H1 (cell line): ENCODE results near the gene UMODL1. TPM values are rescaled to one million over a fixed set of nuclear protein-coding genes. Genes with fewer than 3 reads are reported as not detected.

ENCODE experiments used
- CTCF ChIA-PET: fragments of 300-600 bp; sonication (Branson Sonifier 250); formaldehyde crosslinking; loops from one replicate; lab custom pipeline; 2021; ENCODE audit not compliant: partially characterized antibody; lab: Charles Lee
- POLR2A ChIA-PET: fragments of 300-600 bp; sonication (Branson Sonifier 250); formaldehyde crosslinking; loops from one replicate; lab custom pipeline; 2021; ENCODE audit warnings: inconsistent platforms; ENCODE audit not compliant: partially characterized antibody; lab: Charles Lee
- DNase-seq, 2 experiments: peaks; one replicate each; pipeline versions ENCODE4 v3.0.0 to v3.0.0-alpha.2; 2010 to 2022; ENCODE audit warnings: low spot score in 2 of 2, low read depth in 1 of 2, mixed read lengths in 1 of 2
- FAIRE-seq: peaks from 2 replicates; lab custom pipeline; 2011; peaks lifted over from hg19 to GRCh38; lab: Jason Lieb, UNC
- H2AFZ ChIP-seq: 2 replicates; pipeline ENCODE4 v1.8.1; 2012; ENCODE audit warnings: low read length, inconsistent platforms
- H2AK5ac ChIP-seq: 2 replicates; pipeline ENCODE4 v1.6.1; 2013; ENCODE audit warnings: low read depth, low read length
- H2BK120ac ChIP-seq: replicated peaks from 2 replicates; pipeline ENCODE3; 2013; ENCODE audit warnings: low read depth, low read length, inconsistent platforms
- H2BK12ac ChIP-seq: 2 replicates; pipeline ENCODE4 v1.6.1; 2013; ENCODE audit warnings: low read depth, low read length
- H2BK15ac ChIP-seq: 2 replicates; pipeline ENCODE4 v1.6.1; 2013; ENCODE audit warnings: low read length
- H2BK20ac ChIP-seq: 2 replicates; pipeline ENCODE4 v1.6.1; 2013; ENCODE audit warnings: low read length
- H2BK5ac ChIP-seq: 2 replicates; pipeline ENCODE4 v1.6.1; 2013; ENCODE audit warnings: low read depth, low read length
- H3K14ac ChIP-seq: 2 replicates; pipeline ENCODE4 v1.6.1; 2013; ENCODE audit warnings: inconsistent platforms; ENCODE audit not compliant: insufficient read length
- H3K18ac ChIP-seq: 2 replicates; pipeline ENCODE4 v1.6.1; 2013; ENCODE audit warnings: low read length; ENCODE audit errors: extremely low read depth
- H3K23ac ChIP-seq: 2 replicates; pipeline ENCODE4 v1.6.1; 2013; ENCODE audit warnings: inconsistent platforms; ENCODE audit not compliant: insufficient read length
- H3K23me2 ChIP-seq: 2 replicates; pipeline ENCODE4 v1.6.1; 2013; ENCODE audit warnings: low read depth, low read length
- H3K27ac ChIP-seq: 2 replicates; pipeline ENCODE4 v1.6.1; 2011; ENCODE audit warnings: low read depth, low read length, inconsistent platforms
- H3K27me3 ChIP-seq, 4 experiments: replicated peaks in 1 of 4; 1 replicate in 1 of 4; 2 replicates in 3 of 4; pipeline versions ENCODE4 v1.6.1 to v1.8.1; 2011 to 2013; ENCODE audit warnings: low read length in 3 of 4, mild to moderate bottlenecking in 3 of 4, inconsistent platforms in 2 of 4, mixed read lengths in 2 of 4, moderate library complexity in 1 of 4; ENCODE audit not compliant: control insufficient read depth in 3 of 4, insufficient read depth in 3 of 4; ENCODE audit errors: extremely low read depth in 1 of 4
- H3K36me3 ChIP-seq, 4 experiments: 2 replicates each; pipeline versions ENCODE4 v1.6.1 to v1.8.1; 2011 to 2013; ENCODE audit warnings: mild to moderate bottlenecking in 4 of 4, low read length in 3 of 4, moderate library complexity in 2 of 4, control low read depth in 1 of 4, inconsistent platforms in 1 of 4; ENCODE audit not compliant: insufficient read depth in 4 of 4, control insufficient read depth in 2 of 4
- H3K4ac ChIP-seq: replicated peaks from 2 replicates; pipeline ENCODE3; 2013; ENCODE audit warnings: low read length, low read depth, mixed read lengths, inconsistent platforms; ENCODE audit not compliant: insufficient read length
- H3K4me1 ChIP-seq, 4 experiments: replicated peaks in 1 of 4; 1 replicate in 1 of 4; 2 replicates in 3 of 4; pipeline versions ENCODE4 v1.6.1 to v1.8.1; 2011 to 2013; ENCODE audit warnings: low read length in 3 of 4, inconsistent platforms in 2 of 4, mixed read lengths in 1 of 4; ENCODE audit not compliant: insufficient read depth in 4 of 4, control insufficient read depth in 3 of 4
- H3K4me2 ChIP-seq, 2 experiments: 2 replicates each; pipeline versions ENCODE4 v1.6.1 to v1.8.1; 2011 to 2013; ENCODE audit warnings: low read depth in 2 of 2, low read length in 2 of 2, control low read depth in 1 of 2, inconsistent platforms in 1 of 2, mild to moderate bottlenecking in 1 of 2; ENCODE audit not compliant: insufficient read depth in 1 of 2
- H3K4me3 ChIP-seq, 4 experiments: fragments of 200-600, 300-600 bp in 1 of 4; sonication (generic), shearing (Covaris generic), sonication (Bioruptor Twin) in 1 of 4; 2 replicates each; pipeline versions ENCODE4 v1.5.1 to v1.8.1; 2011 to 2016; ENCODE audit warnings: low read length in 4 of 4, low read depth in 3 of 4, control low read depth in 2 of 4, inconsistent platforms in 2 of 4, mild to moderate bottlenecking in 2 of 4, mixed read lengths in 1 of 4, moderate library complexity in 1 of 4; ENCODE audit not compliant: insufficient read depth in 2 of 4; ENCODE audit errors: extremely low read depth in 1 of 4
- H3K56ac ChIP-seq: replicated peaks from 2 replicates; pipeline ENCODE3; 2013; ENCODE audit warnings: low read depth, mild to moderate bottlenecking, mixed read lengths, low read length, inconsistent platforms; ENCODE audit not compliant: insufficient read length
- H3K79me1 ChIP-seq: 2 replicates; pipeline ENCODE4 v1.6.1; 2013; ENCODE audit warnings: low read depth, low read length, control low read depth
- H3K79me2 ChIP-seq, 2 experiments: 2 replicates each; pipeline versions ENCODE4 v1.6.1 to v1.8.1; 2012 to 2013; ENCODE audit warnings: low read length in 2 of 2, mild to moderate bottlenecking in 2 of 2, inconsistent platforms in 1 of 2; ENCODE audit not compliant: insufficient read depth in 2 of 2, control insufficient read depth in 1 of 2
- H3K9ac ChIP-seq, 4 experiments: replicated peaks in 1 of 4; 1 replicate in 1 of 4; 2 replicates in 3 of 4; pipeline versions ENCODE4 v1.6.1 to v1.8.1; 2011 to 2013; ENCODE audit warnings: low read depth in 3 of 4, low read length in 3 of 4, control low read depth in 2 of 4, mild to moderate bottlenecking in 2 of 4, moderate library complexity in 2 of 4, inconsistent platforms in 1 of 4; ENCODE audit errors: extremely low read depth in 1 of 4
- H3K9me3 ChIP-seq, 2 experiments: 2 replicates each; pipeline versions ENCODE4 v1.6.1 to v1.8.1; 2012 to 2013; ENCODE audit warnings: mild to moderate bottlenecking in 2 of 2, moderate library complexity in 2 of 2, control low read depth in 1 of 2, inconsistent platforms in 1 of 2, low read depth in 1 of 2, low read length in 1 of 2, mixed read lengths in 1 of 2; ENCODE audit not compliant: insufficient read depth in 2 of 2
- H4K20me1 ChIP-seq, 2 experiments: replicated peaks in 1 of 2; 2 replicates each; pipeline versions ENCODE3 to v1.8.1; 2011 to 2013; ENCODE audit warnings: inconsistent platforms in 2 of 2, low read length in 2 of 2, mild to moderate bottlenecking in 1 of 2; ENCODE audit not compliant: insufficient read depth in 2 of 2, control insufficient read depth in 1 of 2
- H4K5ac ChIP-seq: 2 replicates; pipeline ENCODE4 v1.6.1; 2013; ENCODE audit warnings: low read length, low read depth, mixed read lengths, inconsistent platforms; ENCODE audit not compliant: insufficient read length
- H4K8ac ChIP-seq: 2 replicates; pipeline ENCODE4 v1.8.0; 2013; ENCODE audit warnings: mild to moderate bottlenecking, moderate library complexity, low read length, inconsistent platforms; ENCODE audit not compliant: insufficient read depth; ENCODE audit errors: extremely low read depth
- H4K91ac ChIP-seq: replicated peaks from 2 replicates; pipeline ENCODE3; 2013; ENCODE audit warnings: low read length, mixed read lengths, inconsistent platforms; ENCODE audit not compliant: insufficient read length
- EGR1 ChIP-seq: IDR thresholded peaks from 2 replicates; pipeline ENCODE4 v1.6.1; 2011; ENCODE audit warnings: low read depth, low read length, borderline replicate concordance
- EZH2 ChIP-seq: fragments of 200-600 bp; sonication (generic); IDR thresholded peaks from 2 replicates; pipeline ENCODE4 v1.7.1; 2012; ENCODE audit warnings: low read depth, mild to moderate bottlenecking, moderate library complexity, low read length, inconsistent platforms; ENCODE audit not compliant: severe bottlenecking
- GABPA ChIP-seq: IDR thresholded peaks from 2 replicates; pipeline ENCODE4 v1.6.1; 2011; ENCODE audit warnings: mild to moderate bottlenecking, low read length, moderate library complexity, borderline replicate concordance; ENCODE audit not compliant: insufficient read depth
- RAD21 ChIP-seq, 2 experiments: IDR thresholded peaks in 1 of 2; conservative IDR thresholded peaks in 1 of 2; 2 replicates each; pipeline ENCODE4 v1.6.1; 2011; ENCODE audit warnings: low read depth in 2 of 2, low read length in 2 of 2, improper control_type of control experiment in 1 of 2, inconsistent platforms in 1 of 2, mild to moderate bottlenecking in 1 of 2, moderate library complexity in 1 of 2
- TCF12 ChIP-seq: IDR thresholded peaks from 2 replicates; pipeline ENCODE4 v1.6.1; 2011; ENCODE audit warnings: low read depth, mild to moderate bottlenecking, low read length
- WGBS, 2 experiments: shearing (Covaris generic) in 1 of 2; methylation state at CpG; one replicate each; pipeline versions ENCODE4 v1.1.6 to v1.1.7; 2013 to 2015; ENCODE audit warnings: low lambda C conversion rate in 2 of 2, mixed read lengths in 2 of 2, inconsistent platforms in 1 of 2, low coverage in 1 of 2, missing lambda C conversion rate in 1 of 2; ENCODE audit not compliant: insufficient replicate concordance in 2 of 2, insufficient coverage in 1 of 2, insufficient read length in 1 of 2; ENCODE audit errors: extremely low coverage in 1 of 2, missing lambda C conversion rate in 1 of 2; 5-methylcytosine and 5-hydroxymethylcytosine counted together
- polyA plus RNA-seq, 7 experiments: library from polyadenylated mRNA; depleted of rRNA in 3 of 7; stranded (reverse) in 5 of 7; unstranded in 2 of 7; fragments of >200 nt in 5 of 7; fragments of 200-250 nt in 2 of 7; gene quantifications; 1 replicate in 5 of 7; 2 replicates in 1 of 7; 4 replicates in 1 of 7; pipeline versions ENCODE4 v1.2.1 to v1.2.3, GENCODE V29; 2011 to 2013; ENCODE audit warnings: missing spikeins in 2 of 7, mixed read lengths in 2 of 7
- total RNA-seq: library from RNA; stranded (reverse); fragmentation: NEBNext Ultra II Directional; extraction: Animal tissue kit (Norgen Biotek cat#: 25700); gene quantifications from 2 replicates; pipeline ENCODE4 v1.2.1, GENCODE V29; 2021
- TF ChIP-seq, protein P1 (sequence below), 3 experiments: IDR thresholded peaks; 1 replicate in 2 of 3; 2 replicates in 1 of 3; pipeline versions ENCODE4 v1.5.1 to v1.6.1; 2011; ENCODE audit warnings: low read length in 3 of 3, mild to moderate bottlenecking in 3 of 3, inconsistent platforms in 2 of 3, low read depth in 1 of 3, moderate library complexity in 1 of 3; ENCODE audit not compliant: insufficient read depth in 1 of 3; ENCODE audit errors: control extremely low read depth in 1 of 3

UMODL1 gene
- total and polyA plus RNA-seq, 2 of the 8 experiments (the other 6 are each of a cell fraction or from before 2014, with no cell fraction given) = not detected

DNA sequence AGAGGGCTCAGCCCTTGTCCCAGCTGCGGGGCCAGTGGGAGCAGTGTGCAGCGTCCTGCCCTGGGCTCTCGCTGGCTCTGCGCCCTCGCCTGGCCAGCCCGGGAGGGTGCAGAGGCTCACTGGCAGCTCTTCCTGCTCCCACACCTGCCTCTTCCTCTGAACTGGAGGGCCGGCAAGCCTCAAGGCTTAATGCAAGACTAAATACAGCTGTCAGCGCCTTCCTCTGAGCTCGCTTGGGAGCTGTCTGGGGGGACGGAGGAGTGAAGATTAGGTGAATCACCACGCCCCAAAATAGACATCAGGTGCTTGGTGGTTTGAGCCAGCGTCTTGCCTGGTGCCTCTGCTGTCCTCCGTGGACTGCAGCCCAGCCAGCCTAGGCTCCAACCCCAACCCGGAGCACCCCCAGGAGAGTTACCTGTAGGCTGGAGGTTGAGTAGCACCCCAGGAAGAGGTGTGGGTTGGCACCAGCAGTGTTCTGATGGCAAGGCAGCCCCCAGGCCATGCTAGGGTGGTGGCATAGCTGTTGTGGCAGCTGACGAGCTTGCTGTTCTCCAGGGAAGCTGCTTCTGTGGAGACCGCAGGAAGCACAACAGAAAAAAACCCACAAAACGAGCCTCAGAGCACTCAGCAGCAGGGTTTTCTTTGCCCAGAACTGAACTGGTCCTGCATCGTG, 36.9 kb downstream of the UMODL1 start:
- Histone ChIP-seq H3K27me3 (no peaks in the 10 kb centered on the region), H2AFZ (0 out of 2 replicates have a peak overlapping the region, but pooled peaks have one; percentile 3), H4K91ac (no peak overlapping the region), H4K5ac (no peak overlapping the region), H2BK5ac (no peak overlapping the region), H3K4me1 (peaks cover 0 to 7% (median 1%) of the 10 kb centered on the region in 4 experiments; a peak in 2 of 7 replicates), H2BK20ac (no peak overlapping the region), H3K27ac (no peak overlapping the region), H3K9me3 (no peaks in the 10 kb centered on the region), H2BK120ac (no peak overlapping the region), H2AK5ac (no peak overlapping the region), H3K36me3 (no peaks in the 10 kb centered on the region), H3K9ac (no peak overlapping the region), H3K79me1 (no peaks in the 10 kb centered on the region), H3K18ac (no peak overlapping the region), H3K23me2 (no peaks in the 10 kb centered on the region), H3K4me3 (no peak overlapping the region), H4K8ac (no peak overlapping the region), H2BK15ac (no peak overlapping the region), H3K14ac (no peak overlapping the region), H3K56ac (no peak overlapping the region), H3K4me2 (no peak overlapping the region), H2BK12ac (no peak overlapping the region), H3K23ac (no peak overlapping the region), H3K4ac (no peak overlapping the region), H4K20me1 (no peaks in the 10 kb centered on the region), H3K79me2 (no peaks in the 10 kb centered on the region)
- TF ChIP-seq, protein P1, sequence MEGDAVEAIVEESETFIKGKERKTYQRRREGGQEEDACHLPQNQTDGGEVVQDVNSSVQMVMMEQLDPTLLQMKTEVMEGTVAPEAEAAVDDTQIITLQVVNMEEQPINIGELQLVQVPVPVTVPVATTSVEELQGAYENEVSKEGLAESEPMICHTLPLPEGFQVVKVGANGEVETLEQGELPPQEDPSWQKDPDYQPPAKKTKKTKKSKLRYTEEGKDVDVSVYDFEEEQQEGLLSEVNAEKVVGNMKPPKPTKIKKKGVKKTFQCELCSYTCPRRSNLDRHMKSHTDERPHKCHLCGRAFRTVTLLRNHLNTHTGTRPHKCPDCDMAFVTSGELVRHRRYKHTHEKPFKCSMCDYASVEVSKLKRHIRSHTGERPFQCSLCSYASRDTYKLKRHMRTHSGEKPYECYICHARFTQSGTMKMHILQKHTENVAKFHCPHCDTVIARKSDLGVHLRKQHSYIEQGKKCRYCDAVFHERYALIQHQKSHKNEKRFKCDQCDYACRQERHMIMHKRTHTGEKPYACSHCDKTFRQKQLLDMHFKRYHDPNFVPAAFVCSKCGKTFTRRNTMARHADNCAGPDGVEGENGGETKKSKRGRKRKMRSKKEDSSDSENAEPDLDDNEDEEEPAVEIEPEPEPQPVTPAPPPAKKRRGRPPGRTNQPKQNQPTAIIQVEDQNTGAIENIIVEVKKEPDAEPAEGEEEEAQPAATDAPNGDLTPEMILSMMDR (IDR thresholded peaks at IDR 0.05; ENCODE audit: control extremely low read depth in 1 of 3, insufficient read depth in 1 of 3, low read depth in 1 of 3, low read length in 3 of 3) = peak; percentile 89 to 93 (median 89)
- TF ChIP-seq RAD21 (IDR thresholded peaks at IDR 0.05 in 1 of 2, conservative IDR thresholded peaks at IDR 0.05 in 1 of 2; ENCODE audit: low read depth in 2 of 2, low read length in 2 of 2) (peak; percentile 67 to 81), GABPA (peak; percentile 41; the same call in 1 of the 2 replicates), TCF12 (no peak), EZH2 (no peak), EGR1 (no peak)
- WGBS, 2 experiments = 53% methylated on average over 18 of the region's 18 CpGs; no CpG with 5 or more reads in 1 of the 2 experiments
- ChIA-PET POLR2A (no interaction called here), CTCF (interaction anchor here (0.6 to 7.6 kb wide), 54 partner anchors 9 to 496 kb away, joined by 3 to 80 read pairs (median 4); no protein-coding TSS in a partner anchor)
- no peak for FAIRE-seq
- peak in 1 of 2 experiments; percentile 50 for DNase-seq
